Measurements from ENCODE around the gene BICD2.

- no peak for TF ChIP-seq PATZ1 (CRISPR knock-in tag; IDR thresholded peaks at IDR 0.05; ENCODE audit: borderline replicate concordance)
- no peak for TF ChIP-seq POU6F1 (CRISPR knock-in tag; IDR thresholded peaks at IDR 0.05; ENCODE audit: borderline replicate concordance, low read depth)
- TF ChIP-seq ZFP30 (CRISPR knock-in tag; IDR thresholded peaks at IDR 0.05): no peak
- TF ChIP-seq TCF4 (CRISPR knock-in tag; IDR thresholded peaks at IDR 0.05; ENCODE audit: borderline replicate concordance): no peak
- no peak for TF ChIP-seq ISL1 (CRISPR knock-in tag; IDR thresholded peaks at IDR 0.05)
- TF ChIP-seq ESRRG (CRISPR knock-in tag; IDR thresholded peaks at IDR 0.05): no peak
- TF ChIP-seq SNAI2 (CRISPR knock-in tag; IDR thresholded peaks at IDR 0.05): no peak
- no peak for TF ChIP-seq TSHZ2 (CRISPR knock-in tag; IDR thresholded peaks at IDR 0.05)
- no peak for TF ChIP-seq RARB (CRISPR knock-in tag; IDR thresholded peaks at IDR 0.05)
- no peak for TF ChIP-seq PPARA (CRISPR knock-in tag; IDR thresholded peaks at IDR 0.05; ENCODE audit: borderline replicate concordance)
- no peak for TF ChIP-seq ZNF8 (CRISPR knock-in tag; IDR thresholded peaks at IDR 0.05)
- no peak for TF ChIP-seq OSR1 (CRISPR knock-in tag; IDR thresholded peaks at IDR 0.05)
These were observed 19.3 kb downstream of the BICD2 start for GRCh38 chr9:92745331-92745730.

All from SK-N-SH treated with all-trans-retinoic acid at 6 μM for 48 hours (cell line).